HepG2 (cell line): ENCODE data around the gene TRPM6.

Experiments
- ATF2 ChIP-seq: sonication (generic); formaldehyde crosslinking; IDR thresholded peaks from 2 replicates; pipeline ENCODE4 v1.4.0; 2020; ENCODE audit warnings: missing genetic modification reagents
- CREB3 ChIP-seq: sonication (generic); formaldehyde crosslinking; IDR thresholded peaks from 2 replicates; pipeline ENCODE4 v1.5.0; 2020; ENCODE audit warnings: missing genetic modification reagents
- CTCF ChIP-seq: sonication (generic); formaldehyde crosslinking; IDR thresholded peaks from 2 replicates; pipeline ENCODE4 v1.5.0; 2020; ENCODE audit warnings: mild to moderate bottlenecking, missing genetic modification reagents, moderate library complexity
- PHF8 ChIP-seq: sonication (generic); formaldehyde crosslinking; IDR thresholded peaks from 2 replicates; pipeline ENCODE4 v1.5.0; 2020; ENCODE audit warnings: missing genetic modification reagents
- POLR2A ChIP-seq, 2 experiments: IDR thresholded peaks; 2 replicates each; pipeline ENCODE4 v1.6.1; 2011; ENCODE audit warnings: low read depth in 2 of 2, low read length in 2 of 2, mild to moderate bottlenecking in 1 of 2, moderate library complexity in 1 of 2; ENCODE audit not compliant: insufficient read depth in 1 of 2
- RCOR2 ChIP-seq: IDR thresholded peaks from 2 replicates; pipeline ENCODE4 v1.6.1; 2016; ENCODE audit warnings: missing biosample characterization, missing genetic modification reagents
- SMC3 ChIP-seq: IDR thresholded peaks from 2 replicates; pipeline ENCODE4 v1.6.1; 2011; ENCODE audit warnings: low read length, improper control_type of control experiment
- TRIM24 ChIP-seq: sonication (generic); formaldehyde crosslinking; IDR thresholded peaks from 2 replicates; pipeline ENCODE4 v1.8.0; 2022; ENCODE audit warnings: mild to moderate bottlenecking, missing genetic modification reagents
- ZMAT3 ChIP-seq: sonication (generic); formaldehyde crosslinking; conservative IDR thresholded peaks from 2 replicates; pipeline ENCODE4 v1.7.0; 2021; ENCODE audit warnings: missing genetic modification reagents
- ZNF660 ChIP-seq: sonication (generic); formaldehyde crosslinking; IDR thresholded peaks from 2 replicates; pipeline ENCODE4 v1.5.1; 2020; ENCODE audit warnings: mild to moderate bottlenecking, low read depth, missing genetic modification reagents, borderline replicate concordance
- ZNF879 ChIP-seq: sonication (generic); formaldehyde crosslinking; IDR thresholded peaks from 2 replicates; pipeline ENCODE4 v1.8.1; 2023; ENCODE audit warnings: missing genetic modification reagents

- TF ChIP-seq ZNF879 (CRISPR knock-in tag) (no peak), RCOR2 (CRISPR knock-in tag) (no peak), CTCF (no peak), TRIM24 (CRISPR knock-in tag) (no peak), SMC3 (no peak), ZMAT3 (CRISPR knock-in tag) (no peak), ZNF660 (CRISPR knock-in tag) (no peak), POLR2A (IDR thresholded peaks at IDR 0.05; ENCODE audit: insufficient read depth in 1 of 2, low read depth in 2 of 2, low read length in 2 of 2) (no peak), ATF2 (CRISPR knock-in tag) (no peak), PHF8 (CRISPR knock-in tag) (no peak), CREB3 (no peak)
These were observed 134.1 kb downstream of the TRPM6 start for GRCh38 chr9:74753650-74754049.
